Ectodermal cell (in vitro differentiated cells): ENCODE measurements around the gene CRADD.
A peak's percentile ranks its signal among the peaks of the same experiment; 100 is the strongest.
"Not testable (repeated sequence)": the region's sequence is repeated elsewhere in the genome, so short reads cannot be mapped to it uniquely, and the experiment has no call there.

Source experiments
- H3K27ac ChIP-seq: 2 replicates; pipeline ENCODE4 v1.7.0; 2013; ENCODE audit warnings: mild to moderate bottlenecking, low read depth, low read length; ENCODE audit not compliant: insufficient read depth, poor library complexity, severe bottlenecking
- H3K27me3 ChIP-seq: 2 replicates; pipeline ENCODE4 v1.7.0; 2013; ENCODE audit warnings: mild to moderate bottlenecking, low read length; ENCODE audit not compliant: insufficient read depth, control insufficient read depth, poor library complexity, severe bottlenecking
- H3K36me3 ChIP-seq: one replicate; pipeline ENCODE4 v1.7.0; 2013; ENCODE audit warnings: low read length; ENCODE audit not compliant: control insufficient read depth, insufficient read depth
- H3K4me1 ChIP-seq: one replicate; pipeline ENCODE4 v1.7.0; 2013; ENCODE audit warnings: low read length; ENCODE audit not compliant: control insufficient read depth, insufficient read depth
- H3K4me3 ChIP-seq: 2 replicates; pipeline ENCODE4 v1.7.0; 2013; ENCODE audit warnings: low read depth, low read length, control low read depth; ENCODE audit not compliant: insufficient read depth
- H3K9me3 ChIP-seq: 2 replicates; pipeline ENCODE4 v1.7.0; 2013; ENCODE audit warnings: mild to moderate bottlenecking, low read length, moderate library complexity; ENCODE audit not compliant: control insufficient read depth
- WGBS, 2 experiments: methylation state at CpG; one replicate each; pipeline ENCODE4 v1.1.7; 2013; ENCODE audit warnings: missing lambda C conversion rate in 2 of 2; 5-methylcytosine and 5-hydroxymethylcytosine counted together

Gene CRADD

GRCh38 chr12:93778766-93779165, 101.6 kb downstream of the CRADD start:
- Histone ChIP-seq H3K9me3 (no peaks in the 10 kb centered on the region), H3K36me3 (no peaks in the 10 kb centered on the region), H3K4me1 (no peaks in the 10 kb centered on the region), H3K27me3 (no peaks in the 10 kb centered on the region), H3K27ac (no peak overlapping the region), H3K4me3 (no peak overlapping the region)
- 90 to 96% methylated on average over 2 to 3 of the region's 3 CpGs for WGBS, 2 experiments

GRCh38 chr12:93780101-93780641, 103.0 kb downstream of the CRADD start:
- 97 to 98% methylated on average over 6 to 8 of the region's 8 CpGs for WGBS, 2 experiments
- no peaks in the 10 kb centered on the region for H3K9me3 ChIP-seq

GRCh38 chr12:93780886-93781285, 103.7 kb downstream of the CRADD start:
- WGBS, 2 experiments = 82 to 87% methylated on average over 4 of the region's 4 CpGs
- not testable (repeated sequence) for H3K4me1 ChIP-seq, H3K4me3 ChIP-seq, H3K9me3 ChIP-seq, H3K36me3 ChIP-seq, H3K27me3 ChIP-seq, H3K27ac ChIP-seq

More at GRCh38 chr12:93780101-93780641, 103.0 kb downstream of the CRADD start:
- H3K36me3 ChIP-seq = no peaks in the 10 kb centered on the region
- H3K27ac ChIP-seq = no peak overlapping the region
- no peaks in the 10 kb centered on the region for H3K27me3 ChIP-seq
- no peak overlapping the region for H3K4me3 ChIP-seq
- peaks cover 3% of the 10 kb centered on the region for H3K4me1 ChIP-seq

GRCh38 chr12:93781961-93782360, 104.8 kb downstream of the CRADD start:
- no CpG with 5 or more reads among the region's 4 CpGs for WGBS, 2 experiments
- not testable (repeated sequence) for H3K36me3 ChIP-seq, H3K4me1 ChIP-seq, H3K27ac ChIP-seq, H3K4me3 ChIP-seq, H3K27me3 ChIP-seq, H3K9me3 ChIP-seq

- Histone ChIP-seq H3K27ac (no peak overlapping the region), H3K36me3 (no peaks in the 10 kb centered on the region), H3K9me3 (no peaks in the 10 kb centered on the region), H3K4me3 (no peak overlapping the region), H3K27me3 (no peaks in the 10 kb centered on the region), H3K4me1 (peaks cover 3% of the 10 kb centered on the region)
- WGBS, 2 experiments = 100% methylated on average over 1 of the region's 1 CpG; no CpG with 5 or more reads in 1 of the 2 experiments
Observed at GRCh38 chr12:93782853-93783252, 105.7 kb downstream of the CRADD start.

GRCh38 chr12:93783832-93784231, 106.7 kb downstream of the CRADD start:
- Histone ChIP-seq H3K9me3 (no peaks in the 10 kb centered on the region), H3K27ac (no peak overlapping the region), H3K36me3 (no peaks in the 10 kb centered on the region), H3K4me1 (peaks cover 3% of the 10 kb centered on the region), H3K4me3 (no peak overlapping the region), H3K27me3 (no peaks in the 10 kb centered on the region)
- 91 to 93% methylated on average over 7 to 9 of the region's 9 CpGs for WGBS, 2 experiments

- H3K27ac ChIP-seq = peak overlapping the region; percentile 26
- WGBS, 2 experiments = 79 to 81% methylated on average over 9 of the region's 9 CpGs
- H3K27me3 ChIP-seq = no peaks in the 10 kb centered on the region
- H3K9me3 ChIP-seq = no peaks in the 10 kb centered on the region
- peaks cover 3% of the 10 kb centered on the region for H3K4me1 ChIP-seq
- H3K4me3 ChIP-seq = no peak overlapping the region
- no peaks in the 10 kb centered on the region for H3K36me3 ChIP-seq
Observed at GRCh38 chr12:93784339-93785086, 107.3 kb downstream of the CRADD start.

GRCh38 chr12:93785249-93786010, 108.3 kb downstream of the CRADD start:
- H3K27me3 ChIP-seq = no peaks in the 10 kb centered on the region
- no peak overlapping the region for H3K4me3 ChIP-seq
- 80 to 82% methylated on average over 8 of the region's 8 CpGs for WGBS, 2 experiments
- H3K4me1 ChIP-seq = peaks cover 3% of the 10 kb centered on the region
- H3K36me3 ChIP-seq = no peaks in the 10 kb centered on the region
- H3K27ac ChIP-seq = no peak overlapping the region
- H3K9me3 ChIP-seq = no peaks in the 10 kb centered on the region

- Histone ChIP-seq H3K9me3 (no peaks in the 10 kb centered on the region), H3K4me1 (peaks cover 3% of the 10 kb centered on the region)
Observed at GRCh38 chr12:93786656-93787397, 109.7 kb downstream of the CRADD start.

GRCh38 chr12:93788853-93789252, 111.7 kb downstream of the CRADD start:
- H3K27ac ChIP-seq = no peak overlapping the region
- H3K36me3 ChIP-seq = no peaks in the 10 kb centered on the region
- H3K9me3 ChIP-seq = no peaks in the 10 kb centered on the region
- 94% methylated on average over 3 of the region's 3 CpGs for WGBS, 2 experiments
- peaks cover 3% of the 10 kb centered on the region for H3K4me1 ChIP-seq
- no peak overlapping the region for H3K4me3 ChIP-seq
- H3K27me3 ChIP-seq = no peaks in the 10 kb centered on the region

More at GRCh38 chr12:93786656-93787397, 109.7 kb downstream of the CRADD start:
- H3K27ac ChIP-seq = no peak overlapping the region
- no peak overlapping the region for H3K4me3 ChIP-seq
- 86% methylated on average over 2 to 3 of the region's 4 CpGs for WGBS, 2 experiments
- H3K27me3 ChIP-seq = no peaks in the 10 kb centered on the region
- no peaks in the 10 kb centered on the region for H3K36me3 ChIP-seq
